Measurements from ENCODE around the gene CACFD1.

The CACFD1 gene

GRCh38 chr9:133460405-133461175, 812 bp downstream of the CACFD1 start:
- no peak for TF ChIP-seq TAF1 (IDR thresholded peaks at IDR 0.05; ENCODE audit: borderline replicate concordance, insufficient read depth, low read length)
- TF ChIP-seq, protein P1, sequence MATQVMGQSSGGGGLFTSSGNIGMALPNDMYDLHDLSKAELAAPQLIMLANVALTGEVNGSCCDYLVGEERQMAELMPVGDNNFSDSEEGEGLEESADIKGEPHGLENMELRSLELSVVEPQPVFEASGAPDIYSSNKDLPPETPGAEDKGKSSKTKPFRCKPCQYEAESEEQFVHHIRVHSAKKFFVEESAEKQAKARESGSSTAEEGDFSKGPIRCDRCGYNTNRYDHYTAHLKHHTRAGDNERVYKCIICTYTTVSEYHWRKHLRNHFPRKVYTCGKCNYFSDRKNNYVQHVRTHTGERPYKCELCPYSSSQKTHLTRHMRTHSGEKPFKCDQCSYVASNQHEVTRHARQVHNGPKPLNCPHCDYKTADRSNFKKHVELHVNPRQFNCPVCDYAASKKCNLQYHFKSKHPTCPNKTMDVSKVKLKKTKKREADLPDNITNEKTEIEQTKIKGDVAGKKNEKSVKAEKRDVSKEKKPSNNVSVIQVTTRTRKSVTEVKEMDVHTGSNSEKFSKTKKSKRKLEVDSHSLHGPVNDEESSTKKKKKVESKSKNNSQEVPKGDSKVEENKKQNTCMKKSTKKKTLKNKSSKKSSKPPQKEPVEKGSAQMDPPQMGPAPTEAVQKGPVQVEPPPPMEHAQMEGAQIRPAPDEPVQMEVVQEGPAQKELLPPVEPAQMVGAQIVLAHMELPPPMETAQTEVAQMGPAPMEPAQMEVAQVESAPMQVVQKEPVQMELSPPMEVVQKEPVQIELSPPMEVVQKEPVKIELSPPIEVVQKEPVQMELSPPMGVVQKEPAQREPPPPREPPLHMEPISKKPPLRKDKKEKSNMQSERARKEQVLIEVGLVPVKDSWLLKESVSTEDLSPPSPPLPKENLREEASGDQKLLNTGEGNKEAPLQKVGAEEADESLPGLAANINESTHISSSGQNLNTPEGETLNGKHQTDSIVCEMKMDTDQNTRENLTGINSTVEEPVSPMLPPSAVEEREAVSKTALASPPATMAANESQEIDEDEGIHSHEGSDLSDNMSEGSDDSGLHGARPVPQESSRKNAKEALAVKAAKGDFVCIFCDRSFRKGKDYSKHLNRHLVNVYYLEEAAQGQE (IDR thresholded peaks at IDR 0.05; ENCODE audit: insufficient read depth in 1 of 2, low read depth in 2 of 2, low read length in 2 of 2), result no peak
- TF ChIP-seq SIN3A (IDR thresholded peaks at IDR 0.05; ENCODE audit: borderline replicate concordance, insufficient read depth, low read length), result no peak
- no peak for TF ChIP-seq POLR2AphosphoS5 (IDR thresholded peaks at IDR 0.05; ENCODE audit: low read depth, low read length)
- TF ChIP-seq FOXP2 (optimal IDR thresholded peaks at IDR 0.05; ENCODE audit: borderline replicate concordance, extremely low read depth, extremely low read length, insufficient read depth), result no peak

- TF ChIP-seq, protein P1 (IDR thresholded peaks at IDR 0.05; ENCODE audit: insufficient read depth in 1 of 2, low read depth in 2 of 2, low read length in 2 of 2), result no peak
- no peak for TF ChIP-seq FOXP2 (optimal IDR thresholded peaks at IDR 0.05; ENCODE audit: borderline replicate concordance, extremely low read depth, extremely low read length, insufficient read depth)
- no peak for TF ChIP-seq SIN3A (IDR thresholded peaks at IDR 0.05; ENCODE audit: borderline replicate concordance, insufficient read depth, low read length)
- TF ChIP-seq POLR2AphosphoS5 (IDR thresholded peaks at IDR 0.05; ENCODE audit: low read depth, low read length), result no peak
- TF ChIP-seq TAF1 (IDR thresholded peaks at IDR 0.05; ENCODE audit: borderline replicate concordance, insufficient read depth, low read length), result no peak
Observed at GRCh38 chr9:133461975-133462374, 2.2 kb downstream of the CACFD1 start.

GRCh38 chr9:133463234-133463863, 3.6 kb downstream of the CACFD1 start:
- TF ChIP-seq TAF1 (IDR thresholded peaks at IDR 0.05; ENCODE audit: borderline replicate concordance, insufficient read depth, low read length) (no peak), SIN3A (IDR thresholded peaks at IDR 0.05; ENCODE audit: borderline replicate concordance, insufficient read depth, low read length) (no peak), POLR2AphosphoS5 (IDR thresholded peaks at IDR 0.05; ENCODE audit: low read depth, low read length) (no peak), FOXP2 (optimal IDR thresholded peaks at IDR 0.05; ENCODE audit: borderline replicate concordance, extremely low read depth, extremely low read length, insufficient read depth) (no peak)
- TF ChIP-seq, protein P1 (IDR thresholded peaks at IDR 0.05; ENCODE audit: insufficient read depth in 1 of 2, low read depth in 2 of 2, low read length in 2 of 2), result no peak

DNA sequence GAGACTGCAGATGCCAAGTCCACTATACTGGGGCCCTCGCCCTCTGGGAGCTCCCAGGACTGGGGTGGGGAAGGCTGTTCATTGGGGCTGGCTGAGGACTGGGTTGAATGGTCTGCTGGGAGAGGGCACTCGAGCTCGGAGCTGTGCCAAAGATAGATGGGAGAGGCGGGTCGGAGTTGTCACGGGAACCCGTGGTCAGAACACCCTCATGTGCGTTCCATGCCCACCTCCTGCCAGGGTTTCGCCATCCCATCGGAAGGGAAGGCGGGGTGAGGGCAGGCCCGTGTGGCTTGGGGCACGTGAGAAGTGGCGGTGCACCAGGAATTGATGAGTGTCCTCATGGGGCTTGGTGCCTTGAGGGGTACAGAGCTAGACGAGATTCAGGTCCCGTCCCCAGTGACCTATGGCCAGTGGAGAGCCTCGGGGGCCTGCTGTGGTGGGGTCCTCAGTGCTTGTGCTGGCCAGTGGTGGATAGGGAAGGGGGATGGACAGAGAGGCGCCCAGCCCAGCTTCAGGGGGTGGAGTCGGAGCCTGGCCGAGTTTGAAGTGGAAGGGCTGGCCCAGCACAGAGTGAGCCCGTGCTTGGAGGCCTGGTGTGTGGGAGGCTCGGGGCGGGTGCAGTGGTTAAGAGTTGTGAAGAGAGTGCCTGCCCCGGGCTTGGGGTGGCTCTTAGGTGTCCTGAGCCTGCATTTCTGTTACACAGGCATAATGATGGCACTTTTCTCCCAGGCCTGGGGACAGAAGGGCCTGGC, 4.3 kb downstream of the CACFD1 start:
- TF ChIP-seq POLR2AphosphoS5 (IDR thresholded peaks at IDR 0.05; ENCODE audit: low read depth, low read length) (no peak), TAF1 (IDR thresholded peaks at IDR 0.05; ENCODE audit: borderline replicate concordance, insufficient read depth, low read length) (no peak), SIN3A (IDR thresholded peaks at IDR 0.05; ENCODE audit: borderline replicate concordance, insufficient read depth, low read length) (no peak), FOXP2 (optimal IDR thresholded peaks at IDR 0.05; ENCODE audit: borderline replicate concordance, extremely low read depth, extremely low read length, insufficient read depth) (no peak)
- TF ChIP-seq, protein P1 (IDR thresholded peaks at IDR 0.05; ENCODE audit: insufficient read depth in 1 of 2, low read depth in 2 of 2, low read length in 2 of 2), result no peak
